GM12892 (cell line): ENCODE measurements around the gene SOD2.

Experiments
- POLR2A ChIP-seq: IDR thresholded peaks from 2 replicates; pipeline ENCODE4 v1.6.1; 2011; ENCODE audit warnings: low read depth, low read length, control low read depth
- POLR2AphosphoS5 ChIP-seq: IDR thresholded peaks from 2 replicates; pipeline ENCODE4 v1.6.1; 2011; ENCODE audit warnings: low read depth, low read length, control low read depth
- TAF1 ChIP-seq: IDR thresholded peaks from 2 replicates; pipeline ENCODE4 v1.6.1; 2011; ENCODE audit warnings: low read depth, mild to moderate bottlenecking, control low read depth, low read length, borderline replicate concordance

GRCh38 chr6:159650314-159650713, 42.7 kb downstream of the SOD2 start:
- TF ChIP-seq POLR2A: no peak
- no peak for TF ChIP-seq POLR2AphosphoS5
- TF ChIP-seq TAF1: no peak
